ENCODE results near the gene RAVER1.

The RAVER1 gene

DNA sequence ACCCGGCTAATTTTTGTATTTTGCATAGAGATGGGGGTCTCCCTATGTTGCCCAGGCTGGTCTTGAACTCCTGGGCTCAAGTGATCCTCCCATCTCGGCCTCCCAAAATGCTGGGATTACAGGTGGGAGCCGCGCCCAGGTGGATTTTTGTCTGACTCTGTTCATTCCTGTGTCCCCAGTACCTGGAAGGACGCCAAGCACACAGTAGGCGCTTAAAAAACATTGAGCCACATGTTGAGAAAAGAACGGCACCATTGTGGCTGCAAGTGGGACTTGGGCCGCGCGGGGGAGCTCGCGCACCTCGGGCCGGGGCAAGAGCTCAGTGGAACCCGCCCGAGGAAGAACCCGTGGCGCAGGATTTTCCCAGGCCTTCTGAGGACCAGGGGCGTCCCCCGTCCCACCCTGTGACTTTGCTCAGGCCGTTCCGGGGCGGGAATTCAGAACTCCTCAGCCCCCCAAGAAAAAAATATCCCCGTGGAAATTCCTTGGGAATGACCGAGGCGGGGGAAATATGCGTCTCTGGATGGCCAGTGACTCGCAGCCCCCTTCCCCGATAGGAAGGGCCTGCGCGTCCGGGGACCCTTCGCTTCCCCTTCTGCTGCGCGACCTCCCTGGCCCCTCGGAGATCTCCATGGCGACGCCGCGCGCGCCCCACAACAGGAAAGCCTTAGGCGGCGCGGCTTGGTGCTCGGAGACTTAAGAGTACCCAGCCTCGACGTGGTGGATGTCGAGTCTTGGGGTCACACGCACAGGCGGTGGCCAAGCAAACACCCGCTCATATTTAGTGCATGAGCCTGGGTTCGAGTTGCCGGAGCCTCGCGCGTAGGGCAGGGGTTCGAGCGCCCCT lies 63.8 kb downstream of the RAVER1 start:
- TF ChIP-seq POLR2A (IDR thresholded peaks at IDR 0.05; ENCODE audit: low read length) = no peak
- no peak for TF ChIP-seq GATA1 (IDR thresholded peaks at IDR 0.05; ENCODE audit: low read depth, low read length)
- DNase-seq = peak; percentile 82 to 91

DNA sequence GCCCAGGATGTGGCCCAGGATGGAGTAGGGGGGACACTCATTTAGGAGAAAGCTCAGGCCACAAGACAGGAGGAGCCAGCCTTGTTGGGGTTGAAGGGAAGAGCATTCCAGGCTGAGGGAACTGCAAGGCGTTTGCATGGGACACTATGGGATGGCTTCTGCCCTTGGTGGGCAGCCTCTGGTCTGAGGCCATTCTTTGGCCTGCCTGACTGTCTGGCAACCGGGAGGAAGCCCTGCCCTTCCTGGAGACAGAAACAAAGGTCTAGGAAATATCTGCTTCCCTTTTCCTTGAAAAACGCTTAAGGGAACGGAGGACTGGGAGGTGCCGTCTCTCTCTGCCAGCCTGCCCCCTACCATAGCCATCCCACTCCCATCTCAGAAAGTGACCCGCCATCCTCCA lies 65.3 kb downstream of the RAVER1 start:
- TF ChIP-seq POLR2A (IDR thresholded peaks at IDR 0.05; ENCODE audit: low read length) (no peak), GATA1 (IDR thresholded peaks at IDR 0.05; ENCODE audit: low read depth, low read length) (no peak)
- DNase-seq = no peak

DNA sequence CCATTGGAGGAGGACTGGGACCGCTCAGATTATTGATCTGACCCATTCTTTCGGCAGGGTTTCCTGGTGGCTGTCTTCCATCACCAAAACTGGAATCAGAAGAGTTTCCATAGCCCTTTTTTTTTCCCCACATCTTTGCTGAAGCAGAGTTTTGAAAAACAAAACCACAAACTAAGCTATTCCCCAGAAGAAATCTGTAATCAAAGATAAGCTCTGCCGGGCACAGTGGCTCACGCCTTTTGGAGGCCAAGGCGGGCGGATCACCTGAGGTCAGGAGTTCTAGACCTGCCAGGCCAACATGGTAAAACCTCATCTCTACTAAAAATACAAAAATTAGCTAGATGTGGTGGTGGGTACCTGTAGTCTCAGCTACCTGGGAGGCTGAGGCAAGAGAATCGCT lies 66.6 kb downstream of the RAVER1 start:
- TF ChIP-seq GATA1 (IDR thresholded peaks at IDR 0.05; ENCODE audit: low read depth, low read length) (no peak), POLR2A (IDR thresholded peaks at IDR 0.05; ENCODE audit: low read length) (no peak)

More for the DNA sequence above, 66.6 kb downstream of the RAVER1 start:
- DNase-seq = no peak

Data from erythroblast (primary cell).